Stimulated activated memory B cell treated with anti-CD40 and anti-IgM and Interleukin-4, amounts not matched to agents 10 μg/mL and 1 μg/mL and 100 μg/mL, for 72 hours (primary cell): ENCODE measurements around the gene RFNG.
"Not testable (repeated sequence)": the region's sequence is repeated elsewhere in the genome, so short reads cannot be mapped to it uniquely, and the experiment has no call there.

Source experiments
- ATAC-seq: fragments of 150-1000 bp; cut with Tn5 transposase; 2 replicates; pipeline ENCODE4 v1.10.0; 2021
- H3K27ac Mint-ChIP-seq: one replicate; pipeline ENCODE4 v1.8.0; 2022; ENCODE audit warnings: mild to moderate bottlenecking, mixed read lengths
- H3K27me3 Mint-ChIP-seq: one replicate; pipeline ENCODE4 v1.8.0; 2022; ENCODE audit warnings: mixed read lengths
- H3K36me3 Mint-ChIP-seq: one replicate; pipeline ENCODE4 v1.8.0; 2022; ENCODE audit warnings: mixed read lengths
- H3K4me1 Mint-ChIP-seq: one replicate; pipeline ENCODE4 v1.8.0; 2022; ENCODE audit warnings: mixed read lengths
- H3K4me3 Mint-ChIP-seq: one replicate; pipeline ENCODE4 v1.8.0; 2022; ENCODE audit warnings: mild to moderate bottlenecking, moderate library complexity, mixed read lengths
- H3K9me3 Mint-ChIP-seq: one replicate; pipeline ENCODE4 v1.8.0; 2022; ENCODE audit warnings: mixed read lengths

RFNG gene

DNA sequence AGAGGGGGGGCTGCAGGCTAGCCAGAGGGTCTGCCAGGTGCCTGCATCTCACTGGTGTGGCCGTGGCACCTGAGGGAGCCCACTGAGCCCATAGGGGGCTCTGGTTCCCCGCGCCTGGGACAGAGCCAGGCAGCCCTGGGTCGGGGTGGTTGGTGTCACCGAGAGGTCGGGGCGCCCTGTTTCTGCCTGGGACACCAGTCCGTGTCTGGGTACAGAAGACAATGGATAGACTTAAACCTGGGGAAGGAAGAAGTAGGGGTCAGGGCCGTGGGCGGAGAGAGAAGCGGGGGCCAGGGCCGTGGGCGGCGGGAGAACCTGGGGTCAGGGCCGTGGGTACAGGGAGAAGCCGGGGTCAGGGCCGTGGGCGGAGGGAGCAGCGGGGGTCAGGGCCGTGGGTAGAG lies 3.0 kb downstream of the RFNG start:
- ATAC-seq, result no peak
- Mint-ChIP-seq H3K4me3 (no peak overlapping the region), H3K9me3 (no peaks in the 10 kb centered on the region), H3K36me3 (peaks cover 13% of the 10 kb centered on the region), H3K27ac (no peak overlapping the region), H3K27me3 (no peaks in the 10 kb centered on the region), H3K4me1 (peaks cover 14% of the 10 kb centered on the region)

DNA sequence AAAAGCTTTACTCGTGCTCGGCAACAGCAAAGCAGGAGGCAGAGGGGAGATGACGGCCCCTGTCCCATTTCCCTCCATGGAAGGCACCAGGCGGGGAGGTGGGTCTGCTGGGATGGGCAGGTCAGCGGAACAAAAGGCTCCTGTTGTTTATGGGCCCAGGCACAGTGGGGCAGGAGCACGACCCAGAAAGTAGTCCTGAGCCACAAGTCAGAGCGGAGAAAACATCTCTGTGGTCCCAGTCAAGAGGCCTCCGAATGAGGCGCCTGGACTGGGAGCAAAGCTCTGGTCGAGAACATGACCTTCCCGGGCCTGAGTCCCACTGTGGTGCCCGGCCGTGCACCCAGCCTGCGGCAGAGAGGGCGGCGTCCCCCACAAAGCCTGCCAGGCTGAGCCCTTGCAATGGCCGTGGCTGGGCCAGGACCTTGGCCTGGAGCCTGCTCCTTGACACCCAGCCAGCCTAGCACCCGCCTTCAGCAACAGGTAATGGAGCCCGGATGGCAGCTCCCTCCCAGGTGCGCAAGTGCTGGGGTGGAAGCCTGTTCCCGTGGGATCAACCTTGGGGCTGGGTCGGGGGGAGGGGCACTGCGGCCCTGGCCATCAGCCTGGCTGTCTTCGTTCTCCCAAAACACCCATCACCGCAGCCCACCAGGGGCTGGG lies 3.6 kb downstream of the RFNG start:
- no peak for ATAC-seq
- peaks cover 14% of the 10 kb centered on the region for H3K4me1 Mint-ChIP-seq
- peaks cover 13% of the 10 kb centered on the region for H3K36me3 Mint-ChIP-seq
- H3K9me3 Mint-ChIP-seq, result no peaks in the 10 kb centered on the region
- no peak overlapping the region for H3K4me3 Mint-ChIP-seq
- H3K27me3 Mint-ChIP-seq, result no peaks in the 10 kb centered on the region
- H3K27ac Mint-ChIP-seq, result no peak overlapping the region

DNA sequence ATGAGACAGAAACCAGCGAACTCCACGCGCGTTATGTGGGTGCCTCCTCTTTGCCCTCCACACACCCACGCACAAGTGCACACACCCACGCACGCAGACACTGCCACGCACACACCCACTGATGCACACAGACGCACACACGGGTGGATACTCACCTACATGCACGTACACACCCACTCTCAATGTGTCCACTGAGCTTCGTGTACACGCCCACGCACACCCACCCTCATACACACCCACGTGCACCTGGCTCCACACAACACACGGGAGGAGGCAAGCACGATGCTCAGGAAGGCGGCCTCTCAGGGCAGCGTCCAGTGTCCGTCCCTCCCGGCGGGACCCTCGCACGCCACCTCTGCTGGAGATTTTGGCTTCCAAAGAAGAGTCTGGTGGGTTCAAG lies 4.2 kb downstream of the RFNG start:
- Mint-ChIP-seq H3K36me3 (peaks cover 13% of the 10 kb centered on the region), H3K9me3 (no peaks in the 10 kb centered on the region), H3K27me3 (no peaks in the 10 kb centered on the region), H3K4me3 (no peak overlapping the region), H3K4me1 (peaks cover 14% of the 10 kb centered on the region), H3K27ac (no peak overlapping the region)
- ATAC-seq, result no peak

DNA sequence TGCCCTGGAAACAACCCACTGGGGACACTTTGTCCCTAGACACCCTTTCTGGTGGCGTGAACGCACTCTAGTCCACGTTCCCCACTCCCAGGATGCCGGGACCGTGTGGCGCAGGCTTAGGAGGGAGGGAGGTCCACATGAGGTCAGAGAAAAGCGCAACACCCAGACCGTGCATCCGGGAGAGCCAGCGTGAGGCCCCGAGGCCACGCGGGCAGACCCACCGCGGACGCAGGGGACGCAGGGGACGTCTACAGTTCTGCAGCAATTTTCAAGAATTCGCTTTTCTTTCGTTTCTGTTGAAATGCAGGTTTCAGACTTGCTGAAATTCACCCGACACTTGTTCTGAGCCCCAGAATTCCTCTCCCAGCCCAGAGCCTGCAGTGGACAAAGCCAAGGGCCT lies 4.7 kb downstream of the RFNG start:
- H3K27ac Mint-ChIP-seq, result no peak overlapping the region
- ATAC-seq, result no peak
- peaks cover 14% of the 10 kb centered on the region for H3K4me1 Mint-ChIP-seq

DNA sequence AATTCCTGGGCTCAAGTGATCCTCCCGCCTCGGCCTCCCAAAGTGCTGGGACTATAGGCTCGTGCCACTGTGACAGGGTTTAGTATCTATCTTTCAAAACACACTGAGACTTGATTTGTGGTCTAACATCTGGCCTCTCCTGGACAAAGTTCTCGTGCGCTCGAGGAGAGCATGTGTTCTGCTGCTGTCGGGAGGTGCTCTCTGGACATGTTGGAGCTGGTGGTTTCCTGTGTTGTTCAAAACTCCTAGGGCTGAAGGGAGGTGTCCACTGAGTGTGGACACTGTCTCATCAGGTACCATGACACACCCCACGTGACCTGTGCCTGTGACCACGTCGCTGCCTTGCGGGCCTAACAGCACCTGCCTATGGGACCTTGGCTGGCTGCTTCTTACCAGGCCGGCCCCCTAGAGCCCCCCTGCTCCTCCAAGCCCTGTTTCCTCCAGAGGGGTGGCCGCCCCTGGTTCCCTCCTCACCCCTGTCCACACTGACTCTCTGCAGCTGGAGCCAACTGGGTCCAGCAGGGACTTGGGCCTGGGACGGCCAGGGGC lies 5.6 kb downstream of the RFNG start:
- H3K27me3 Mint-ChIP-seq, result no peaks in the 10 kb centered on the region
- no peak overlapping the region for H3K4me3 Mint-ChIP-seq
- no peaks in the 10 kb centered on the region for H3K9me3 Mint-ChIP-seq
- no peak overlapping the region for H3K27ac Mint-ChIP-seq
- H3K36me3 Mint-ChIP-seq, result peaks cover 13% of the 10 kb centered on the region
- no peak for ATAC-seq
- peaks cover 13% of the 10 kb centered on the region for H3K4me1 Mint-ChIP-seq

More for the DNA sequence above, 4.7 kb downstream of the RFNG start:
- H3K27me3 Mint-ChIP-seq, result no peaks in the 10 kb centered on the region
- no peak overlapping the region for H3K4me3 Mint-ChIP-seq
- no peaks in the 10 kb centered on the region for H3K9me3 Mint-ChIP-seq
- peaks cover 13% of the 10 kb centered on the region for H3K36me3 Mint-ChIP-seq

DNA sequence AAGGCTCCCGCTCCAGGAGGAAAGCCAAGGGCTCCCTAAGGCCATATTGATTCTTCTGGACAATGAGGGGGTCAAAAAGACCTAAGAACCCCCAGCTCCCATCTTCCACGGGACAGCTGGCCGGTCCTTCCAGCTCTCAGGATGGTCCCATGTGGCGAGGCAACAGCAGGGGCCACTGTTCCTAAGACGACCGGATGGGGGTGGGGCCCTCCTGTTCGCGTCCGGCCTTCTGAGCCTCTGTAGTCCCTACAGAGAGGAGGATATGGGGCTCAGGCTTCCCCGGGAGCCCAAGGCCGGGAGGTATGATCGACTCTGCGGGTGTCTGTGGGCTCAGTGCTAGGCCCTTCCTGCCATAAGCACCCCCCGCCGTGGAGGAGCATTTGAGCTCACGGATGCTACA lies 8.1 kb downstream of the RFNG start:
- Mint-ChIP-seq H3K27me3 (no peaks in the 10 kb centered on the region), H3K9me3 (no peaks in the 10 kb centered on the region), H3K27ac (no peak overlapping the region), H3K4me1 (peaks cover 7% of the 10 kb centered on the region), H3K36me3 (peaks cover 13% of the 10 kb centered on the region), H3K4me3 (no peak overlapping the region)
- no peak for ATAC-seq

DNA sequence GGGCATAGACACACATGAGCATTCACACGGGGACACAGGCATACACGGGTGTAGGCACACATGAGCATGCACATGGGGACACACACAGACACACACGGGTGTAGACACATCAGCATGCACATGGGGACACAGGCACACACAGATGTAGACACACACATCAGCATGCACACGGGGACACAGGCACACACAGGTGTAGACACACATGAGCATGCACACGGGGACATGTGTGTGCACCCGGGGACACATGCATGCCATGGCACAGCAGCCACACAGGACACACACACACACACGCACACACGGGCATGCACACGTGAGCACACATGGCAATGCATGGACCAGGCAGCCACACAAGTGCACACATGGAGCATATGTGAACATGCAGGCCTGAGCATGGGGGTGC lies 9.0 kb downstream of the RFNG start:
- Mint-ChIP-seq H3K27me3 (no peaks in the 10 kb centered on the region), H3K4me3 (no peak overlapping the region), H3K36me3 (peaks cover 11% of the 10 kb centered on the region), H3K4me1 (peaks cover 13% of the 10 kb centered on the region), H3K27ac (no peak overlapping the region), H3K9me3 (no peaks in the 10 kb centered on the region)
- no peak for ATAC-seq

DNA sequence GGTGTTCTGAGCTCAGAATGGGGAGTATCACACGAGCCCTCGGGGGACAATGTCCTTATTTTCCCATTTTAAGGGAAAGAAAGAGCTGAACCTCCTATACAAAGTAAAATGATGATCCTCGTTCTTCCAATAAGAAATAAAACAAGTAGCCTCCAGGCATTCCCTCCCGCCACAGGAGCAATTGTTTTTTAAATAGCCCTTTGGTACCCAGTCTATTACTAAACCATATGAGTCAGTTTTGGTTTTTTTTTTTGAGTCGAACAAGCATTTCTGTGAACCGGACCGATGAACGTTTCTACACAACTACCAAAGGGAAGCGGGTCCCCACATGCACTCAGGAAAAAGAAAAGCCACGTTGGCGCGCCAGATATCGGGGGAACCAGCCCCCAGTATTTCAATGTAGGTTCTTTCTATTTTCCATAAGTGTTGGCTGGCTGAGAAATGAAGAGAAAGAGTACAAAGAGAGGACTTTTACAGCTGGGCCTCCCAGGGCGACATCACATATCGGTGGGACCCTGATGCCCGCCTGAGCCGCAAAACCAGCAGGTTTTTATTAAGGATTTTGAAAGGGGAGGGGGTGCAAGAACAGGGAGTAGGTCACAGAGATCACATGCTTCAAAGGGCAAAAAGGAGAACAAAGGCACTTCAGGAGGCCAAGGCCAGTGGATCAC lies 10.3 kb downstream of the RFNG start:
- H3K27me3 Mint-ChIP-seq, result no peaks in the 10 kb centered on the region
- H3K36me3 Mint-ChIP-seq, result no peaks in the 10 kb centered on the region
- no peak overlapping the region for H3K4me3 Mint-ChIP-seq
- ATAC-seq, result no peak
- no peak overlapping the region for H3K27ac Mint-ChIP-seq
- H3K9me3 Mint-ChIP-seq, result no peaks in the 10 kb centered on the region
- H3K4me1 Mint-ChIP-seq, result peaks cover 19% of the 10 kb centered on the region

DNA sequence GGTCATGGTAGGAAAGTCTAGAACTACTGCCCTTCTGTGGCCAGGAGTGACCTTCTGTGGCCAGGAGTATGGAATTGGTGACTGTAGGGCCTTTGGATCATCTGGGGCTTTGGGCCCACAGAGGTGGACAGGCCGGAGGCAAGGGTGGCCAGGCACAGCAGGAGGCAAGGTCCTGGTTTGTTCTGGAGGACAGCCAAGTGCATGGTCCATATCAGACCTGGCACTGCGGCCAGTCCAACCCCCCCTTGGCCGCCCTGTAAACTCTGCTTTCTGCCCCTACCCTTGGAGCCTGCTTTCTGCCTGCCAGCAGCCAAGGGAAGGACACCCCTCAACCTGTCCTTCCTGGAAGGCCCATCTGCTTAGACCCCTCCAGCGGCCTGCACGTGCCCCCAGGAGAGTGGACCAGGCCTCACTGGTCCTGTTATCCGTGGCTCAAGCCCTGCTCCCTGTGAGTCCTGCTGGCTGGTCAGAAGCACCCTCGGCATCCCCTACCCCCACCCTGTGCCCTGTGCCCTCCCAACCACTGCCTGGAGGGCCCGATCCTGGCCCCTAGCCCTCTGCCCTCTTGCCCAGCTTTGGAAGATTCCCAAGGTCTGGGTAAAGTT lies 11.8 kb downstream of the RFNG start:
- no peaks in the 10 kb centered on the region for H3K27me3 Mint-ChIP-seq
- ATAC-seq, result no peak

DNA sequence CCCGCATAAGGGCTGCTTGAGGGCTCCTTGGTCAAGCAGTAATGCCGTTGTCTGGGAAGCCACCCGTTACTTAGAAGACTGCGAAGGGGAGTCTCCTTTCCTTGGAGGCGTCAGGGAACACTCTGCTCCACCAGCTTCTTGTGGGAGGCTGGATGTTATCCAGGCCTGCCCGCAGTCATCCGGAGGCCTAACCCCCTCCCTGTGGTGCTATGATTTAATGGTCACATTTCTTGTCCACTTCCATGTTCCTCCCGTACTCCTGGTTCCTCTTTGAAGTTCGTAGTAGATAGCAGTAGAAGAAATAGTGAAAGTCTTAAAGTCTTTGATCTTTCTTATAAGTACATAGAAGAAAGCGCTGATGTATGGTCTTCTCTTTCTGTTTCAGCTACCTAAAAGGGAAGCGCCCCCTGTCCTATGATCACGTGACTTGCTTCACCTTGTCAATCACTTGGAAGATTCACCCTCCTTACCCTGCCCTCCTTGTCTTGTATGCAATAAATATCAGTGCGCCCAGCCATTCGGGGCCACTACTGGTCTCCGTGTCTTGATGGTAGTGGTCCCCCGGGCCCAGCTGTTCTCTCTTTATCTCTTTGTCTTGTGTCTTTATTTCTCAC lies 12.7 kb downstream of the RFNG start:
- not testable (repeated sequence) for H3K27ac Mint-ChIP-seq, H3K27me3 Mint-ChIP-seq, ATAC-seq, H3K4me3 Mint-ChIP-seq, H3K36me3 Mint-ChIP-seq, H3K9me3 Mint-ChIP-seq
- H3K4me1 Mint-ChIP-seq, result peaks cover 33% of the 10 kb centered on the region

More for the DNA sequence above, 11.8 kb downstream of the RFNG start:
- H3K4me3 Mint-ChIP-seq, result no peak overlapping the region
- H3K27ac Mint-ChIP-seq, result no peak overlapping the region
- peaks cover 10% of the 10 kb centered on the region for H3K36me3 Mint-ChIP-seq
- H3K4me1 Mint-ChIP-seq, result peaks cover 33% of the 10 kb centered on the region
- no peaks in the 10 kb centered on the region for H3K9me3 Mint-ChIP-seq

DNA sequence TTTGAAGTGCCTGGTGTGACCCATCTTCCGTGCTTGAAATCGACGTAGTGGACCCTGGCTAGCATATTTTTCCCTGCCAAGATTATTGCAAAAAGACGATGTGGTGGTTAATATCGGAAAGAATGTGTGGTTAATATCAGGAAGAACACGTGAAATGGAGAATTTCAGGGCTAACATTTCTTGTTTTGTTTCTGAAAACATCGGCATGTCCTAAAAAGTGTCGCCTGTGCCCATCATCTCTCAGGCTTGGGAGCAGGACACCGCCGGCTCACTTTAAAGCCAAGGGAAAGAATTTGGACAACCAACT lies 13.8 kb downstream of the RFNG start:
- Mint-ChIP-seq H3K27me3 (no peaks in the 10 kb centered on the region), H3K27ac (peak overlapping the region; percentile 85), H3K36me3 (peaks cover 10% of the 10 kb centered on the region), H3K4me3 (peak overlapping the region; percentile 85), H3K9me3 (no peaks in the 10 kb centered on the region), H3K4me1 (peaks cover 33% of the 10 kb centered on the region)
- no peak for ATAC-seq

DNA sequence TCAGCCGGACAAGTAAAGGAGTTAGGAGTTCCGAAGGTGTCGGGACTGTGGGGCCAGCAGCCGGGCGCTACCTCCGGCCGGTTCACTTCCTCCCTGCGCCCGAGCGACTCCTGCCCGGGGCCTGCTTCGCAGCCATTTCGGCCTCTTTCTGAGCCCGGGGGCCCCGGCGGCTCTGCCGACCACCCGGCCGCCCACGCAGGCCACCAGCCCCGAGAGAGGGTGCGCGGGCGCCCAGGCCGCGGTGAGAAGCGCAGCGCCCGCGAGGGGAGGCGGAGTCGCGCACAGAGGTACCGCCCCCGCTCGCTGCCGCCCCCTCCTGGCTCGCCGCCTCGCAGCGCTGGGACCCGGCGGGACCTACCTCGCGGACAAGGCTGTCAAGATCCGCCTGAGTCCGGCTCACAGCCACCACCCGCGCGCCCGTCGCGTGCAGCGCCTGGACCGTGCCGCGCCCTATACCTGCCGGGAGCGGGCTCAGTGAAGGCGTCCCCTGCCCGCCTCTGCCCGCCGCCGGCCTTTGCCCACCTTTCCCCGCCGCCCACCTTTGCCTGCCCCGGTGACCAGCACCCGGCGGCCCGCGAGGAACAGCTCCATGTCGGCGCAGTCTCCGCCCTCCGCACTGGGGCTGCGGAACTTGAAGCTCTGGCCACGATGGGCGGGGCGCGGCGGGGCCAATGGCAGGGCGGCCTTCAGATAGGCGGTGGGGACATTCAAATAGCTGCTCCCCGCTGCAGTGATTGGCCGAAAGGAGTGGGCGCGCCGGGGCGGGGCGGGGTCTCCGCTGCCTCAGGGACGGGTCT lies 14.3 kb downstream of the RFNG start, which contains the start of gene DCXR:
TSS of gene DCXR (minus strand) at position 606 of the 797 bp plus-strand sequence. CDS start at position 591, 15 bp downstream.
- H3K4me1 Mint-ChIP-seq, result peaks cover 33% of the 10 kb centered on the region
- peaks cover 10% of the 10 kb centered on the region for H3K36me3 Mint-ChIP-seq
- H3K27me3 Mint-ChIP-seq, result no peaks in the 10 kb centered on the region
- peak within 1 kb of the TSS; percentile 85 for H3K4me3 Mint-ChIP-seq
- peak; percentile 97 for ATAC-seq
- H3K9me3 Mint-ChIP-seq, result no peaks in the 10 kb centered on the region
- H3K27ac Mint-ChIP-seq, result peak within 1 kb of the TSS; percentile 85

DNA sequence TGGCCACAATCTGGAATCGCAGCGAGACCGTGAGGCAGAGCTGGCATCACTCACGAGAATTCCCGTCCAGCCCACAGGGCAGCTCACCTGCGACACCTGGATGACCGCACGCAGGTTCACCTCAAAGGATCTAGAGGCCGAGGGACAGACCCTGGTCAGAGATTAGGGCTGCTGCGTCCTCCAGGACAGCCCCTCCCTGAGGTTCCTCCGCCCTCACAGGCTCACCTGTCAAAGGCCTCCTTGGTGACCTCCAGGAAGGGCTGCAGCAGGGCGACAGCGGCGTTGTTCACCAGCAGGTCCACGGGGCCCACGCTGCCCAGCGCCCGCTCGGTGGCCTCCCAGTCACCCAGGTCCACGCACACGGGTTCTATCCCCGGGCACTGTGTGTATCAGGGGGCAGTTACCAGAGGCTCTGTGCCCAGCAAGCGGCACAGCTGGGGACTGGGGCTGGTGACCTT lies 14.9 kb downstream of the RFNG start:
- peak overlapping the region; percentile 85 for H3K27ac Mint-ChIP-seq
- H3K27me3 Mint-ChIP-seq, result no peaks in the 10 kb centered on the region
- ATAC-seq, result no peak
- H3K9me3 Mint-ChIP-seq, result no peaks in the 10 kb centered on the region
- H3K4me1 Mint-ChIP-seq, result peaks cover 33% of the 10 kb centered on the region
- peaks cover 10% of the 10 kb centered on the region for H3K36me3 Mint-ChIP-seq
- H3K4me3 Mint-ChIP-seq, result peak overlapping the region; percentile 85

DNA sequence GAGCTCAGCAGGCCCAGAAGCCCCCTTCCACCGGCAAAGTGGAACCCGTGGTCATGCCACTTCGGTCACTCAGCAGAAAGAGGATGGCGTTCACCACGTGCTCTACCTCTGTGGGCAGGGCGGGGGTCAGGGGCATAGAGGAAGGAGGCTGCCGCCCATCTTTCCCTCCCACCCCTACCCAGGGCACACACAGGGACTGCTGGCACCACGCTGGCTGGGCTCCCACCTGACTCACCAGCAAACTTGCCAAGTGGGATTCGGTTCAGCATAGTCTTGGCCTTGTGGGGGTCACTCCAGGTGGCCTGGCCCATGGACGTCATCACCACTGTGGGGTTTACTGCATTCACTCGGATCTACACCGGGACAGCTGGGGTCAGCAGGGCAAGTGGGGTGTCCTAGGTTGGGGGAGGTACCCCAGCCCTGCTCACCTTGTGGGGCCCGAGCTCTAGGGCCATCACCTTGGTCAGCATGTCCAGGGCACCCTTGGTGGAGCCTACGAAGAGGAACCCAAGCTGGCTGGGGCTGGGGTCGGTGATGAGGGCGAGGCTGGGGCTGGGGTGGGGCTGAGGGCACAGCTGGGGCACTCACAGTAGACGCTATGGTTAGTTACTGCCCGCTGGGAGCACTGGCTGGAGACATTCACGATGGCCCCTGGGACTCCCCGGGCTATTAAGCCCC lies 15.5 kb downstream of the RFNG start:
- Mint-ChIP-seq H3K4me3 (peak overlapping the region; percentile 85), H3K27ac (no peak overlapping the region)
- no peak for ATAC-seq

More for the DNA sequence above, 15.5 kb downstream of the RFNG start:
- Mint-ChIP-seq H3K4me1 (peaks cover 33% of the 10 kb centered on the region), H3K36me3 (peaks cover 10% of the 10 kb centered on the region), H3K9me3 (no peaks in the 10 kb centered on the region), H3K27me3 (no peaks in the 10 kb centered on the region)
